Cortex of kidney (tissue), 1 donor: ENCODE measurements around the gene REXO1.

Experiments used
- DNase-seq: peaks from one replicate; lab custom pipeline; 2025; lab: John Stamatoyannopoulos, UW

Gene REXO1

DNA sequence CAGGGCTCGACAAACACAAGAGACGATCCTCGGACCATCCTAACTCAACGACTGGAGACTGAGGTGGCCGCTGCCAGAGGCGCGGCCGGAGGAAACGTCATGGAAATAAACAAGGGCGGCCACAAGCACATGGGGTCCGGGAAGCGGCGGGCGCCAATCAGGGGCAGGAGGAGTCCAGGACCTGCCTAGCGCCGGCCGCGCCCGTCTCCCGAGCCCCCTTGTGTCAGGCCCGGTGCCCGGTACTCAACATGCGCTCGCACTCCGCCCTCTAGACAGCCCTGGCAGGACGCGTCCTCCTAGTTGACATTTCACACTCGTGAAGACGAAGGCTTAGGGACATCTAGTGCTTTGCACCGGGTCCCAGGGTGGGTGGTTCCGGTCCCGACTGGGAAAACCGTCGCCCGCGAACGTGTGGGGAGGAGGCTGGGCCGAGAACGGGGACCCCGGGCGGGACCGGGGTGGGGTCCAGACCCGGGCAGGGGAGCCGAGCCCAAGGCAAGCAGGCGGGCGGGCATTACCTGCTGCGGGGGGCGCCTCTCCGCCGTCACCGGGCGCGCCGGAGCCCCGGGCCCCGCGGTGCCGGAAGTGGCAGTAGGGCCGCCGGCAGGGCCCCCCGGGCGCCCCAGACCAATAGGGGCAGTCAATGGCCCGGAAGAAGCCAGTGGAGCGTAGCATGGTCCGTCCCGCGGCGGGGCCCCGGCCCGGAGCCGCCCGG is 442 bp downstream of the REXO1 start:
- DNase-seq = no peak

DNA sequence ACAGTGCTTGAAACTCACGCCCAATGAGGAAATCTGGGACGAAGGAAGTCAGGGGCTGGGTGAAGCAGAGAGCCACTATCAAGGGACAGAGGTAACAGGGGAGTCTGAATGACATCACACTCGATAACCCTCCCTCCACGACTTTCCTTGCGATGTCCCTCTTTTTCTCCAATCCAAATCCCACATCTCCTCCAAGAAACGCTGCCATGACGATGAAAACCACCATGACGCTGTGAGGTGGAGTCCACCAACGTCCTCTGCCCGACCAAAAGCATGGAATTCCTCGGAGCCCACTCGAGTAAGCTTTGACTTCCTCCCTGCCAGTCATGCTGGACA is 967 bp downstream of the REXO1 start:
- no peak for DNase-seq

GRCh38 chr19:1846517-1847204 is 1.6 kb downstream of the REXO1 start:
- no peak for DNase-seq

DNA sequence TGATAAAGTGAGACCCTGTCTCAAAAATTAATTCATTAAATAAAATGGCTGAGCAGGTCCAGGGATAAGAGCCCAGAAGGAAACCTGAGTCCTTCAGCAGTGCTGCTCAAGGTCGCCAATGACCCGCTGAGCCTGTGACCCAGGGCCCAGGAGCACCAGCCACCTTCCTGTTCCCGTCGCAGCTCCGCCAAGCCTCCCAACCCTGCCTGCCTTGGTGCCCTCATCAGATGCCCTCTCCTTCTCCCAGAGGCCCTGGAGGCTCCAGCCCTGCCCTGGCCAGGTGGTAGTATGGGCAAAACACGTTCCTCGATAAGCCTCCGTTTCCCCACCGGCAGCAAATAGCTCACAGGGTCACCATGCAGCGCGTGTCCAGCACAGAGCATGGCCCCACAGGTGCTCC is 2.6 kb downstream of the REXO1 start:
- no peak for DNase-seq

GRCh38 chr19:1845125-1845515 is 3.2 kb downstream of the REXO1 start:
- DNase-seq = no peak

DNA sequence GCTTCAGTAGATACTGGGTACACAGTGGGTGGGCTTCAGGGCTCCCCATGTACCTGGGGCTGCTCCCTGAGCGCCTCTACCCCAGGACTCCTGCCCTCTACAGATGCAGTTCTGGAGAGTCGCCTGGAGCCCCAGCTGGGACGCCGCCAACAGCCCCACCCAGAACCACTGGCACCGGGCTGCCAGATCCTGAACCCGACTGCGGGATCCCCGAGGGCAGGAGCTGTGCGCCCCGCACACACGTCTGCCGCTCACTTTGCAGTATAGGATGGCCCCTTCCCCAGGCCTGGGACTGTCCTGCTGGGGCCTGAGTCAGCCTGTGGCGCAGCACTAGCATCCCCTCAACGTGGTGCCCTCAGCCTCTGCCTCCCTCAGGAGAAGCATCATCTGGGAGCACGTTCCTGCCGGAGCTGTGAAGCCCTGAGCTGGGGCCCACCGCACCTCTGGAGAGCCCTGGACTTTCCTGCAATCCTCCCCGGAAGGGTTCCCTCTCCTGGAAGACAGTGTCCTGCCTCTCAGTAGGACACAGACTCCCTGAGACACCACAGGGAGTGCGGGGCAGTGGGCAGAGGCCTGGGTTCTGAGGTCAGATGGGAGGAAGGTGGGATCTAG is 3.7 kb downstream of the REXO1 start:
- no peak for DNase-seq

DNA sequence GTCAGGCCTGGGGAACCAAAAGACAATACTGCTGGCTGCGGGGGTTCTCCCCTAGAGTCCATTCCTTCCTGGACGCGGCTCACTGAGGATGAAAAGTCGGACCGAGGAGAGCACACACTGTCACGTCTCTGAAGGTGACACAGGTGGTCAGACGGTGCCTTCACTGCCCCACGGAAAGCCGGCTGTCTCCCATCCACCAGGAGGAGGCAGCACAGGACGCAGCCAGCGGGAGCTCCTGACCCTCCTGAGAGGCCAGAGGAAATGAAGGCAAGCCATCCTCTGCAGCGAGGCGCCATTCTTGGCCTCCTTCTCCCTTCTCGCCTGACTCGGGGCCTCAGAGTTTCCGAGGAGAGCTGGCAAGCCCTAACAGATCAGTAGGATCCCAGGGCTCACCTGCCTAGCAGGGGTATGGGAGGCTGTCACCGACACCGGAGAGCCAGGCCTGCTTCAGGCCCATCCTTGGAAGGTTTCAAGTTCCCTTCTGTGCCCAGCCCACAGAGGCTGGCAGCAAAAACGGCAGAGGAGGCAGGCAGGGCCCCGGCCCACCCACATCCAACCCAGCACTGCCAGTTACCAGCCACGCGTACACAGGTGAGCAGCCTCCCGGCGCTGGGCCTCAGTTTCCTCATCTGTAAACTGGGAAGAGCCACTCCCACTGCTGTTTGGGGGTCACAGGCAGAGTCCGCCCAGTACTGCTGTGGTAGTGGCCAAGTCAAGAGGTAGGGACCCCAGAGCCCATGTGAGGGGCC is 4.5 kb downstream of the REXO1 start:
- DNase-seq = no peak

DNA sequence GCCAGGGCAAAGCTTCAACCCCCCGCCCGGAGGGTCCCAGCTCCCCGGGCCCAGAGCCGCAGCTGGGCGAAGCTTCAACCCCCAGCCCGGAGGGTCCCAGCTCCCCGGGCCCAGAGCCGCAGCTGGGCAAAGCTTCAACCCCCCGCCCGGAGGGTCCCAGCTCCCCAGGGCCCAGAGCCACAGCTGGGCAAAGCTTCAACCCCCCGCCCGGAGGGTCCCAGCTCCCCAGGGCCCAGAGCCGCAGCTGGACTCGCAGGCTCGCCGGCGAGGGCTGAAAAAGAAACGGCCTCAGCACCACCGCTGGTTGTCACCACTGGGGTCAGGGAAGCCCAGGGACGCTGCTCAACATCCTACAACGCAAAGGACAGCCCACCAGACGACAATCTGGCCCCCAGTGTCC is 5.2 kb downstream of the REXO1 start:
- no peak for DNase-seq

GRCh38 chr19:1841209-1841924 is 6.9 kb downstream of the REXO1 start:
- DNase-seq = no peak

DNA sequence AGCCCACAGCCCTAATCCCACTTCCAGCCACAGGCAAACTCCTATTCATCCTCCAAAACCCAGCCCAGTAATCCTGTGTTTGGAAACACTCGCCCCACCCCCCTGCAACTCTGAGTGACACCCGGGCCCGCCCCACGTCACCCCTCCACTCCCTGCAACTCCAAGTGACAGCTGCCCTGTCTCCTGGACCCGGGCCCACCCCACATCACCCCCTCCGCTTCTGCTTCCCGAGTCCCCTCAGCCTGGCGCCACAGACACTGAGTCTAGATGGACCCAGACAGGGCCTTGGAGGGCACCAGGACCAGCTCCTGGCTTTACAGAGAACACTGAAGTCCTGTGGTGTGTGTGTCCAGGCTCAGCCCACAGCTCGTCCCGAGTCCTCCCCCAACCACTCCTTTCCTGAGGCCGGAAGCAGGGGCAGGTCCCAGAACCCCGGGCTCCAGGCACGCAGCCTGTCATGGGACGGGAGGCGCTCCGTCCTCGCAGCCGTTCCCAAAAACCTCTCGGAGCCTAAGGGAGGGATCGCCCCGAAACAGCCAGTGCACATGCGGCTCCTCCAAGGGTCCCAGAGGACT is 7.7 kb downstream of the REXO1 start:
- no peak for DNase-seq

- DNase-seq = no peak
Observed at GRCh38 chr19:1839658-1840540, 8.4 kb downstream of the REXO1 start.

GRCh38 chr19:1837625-1838105 is 10.6 kb downstream of the REXO1 start:
- DNase-seq = no peak

DNA sequence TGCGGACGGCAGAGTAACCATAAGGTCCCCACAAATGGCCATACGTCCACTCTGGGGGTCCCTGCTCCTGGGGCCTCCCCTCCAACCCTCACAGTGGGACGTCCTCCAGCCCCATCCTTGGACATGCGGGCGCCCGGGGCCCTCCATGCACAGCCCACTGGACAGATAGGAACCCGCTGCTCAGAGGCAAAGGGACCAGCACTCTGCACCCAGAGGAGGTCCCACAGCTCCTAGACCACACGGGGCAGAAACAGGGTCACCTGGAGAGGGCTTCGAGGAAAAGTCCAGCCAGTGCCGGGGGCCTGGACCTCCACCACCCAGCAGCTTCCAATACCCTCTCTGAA is 11.1 kb downstream of the REXO1 start:
- DNase-seq = no peak

GRCh38 chr19:1836458-1837221 is 11.6 kb downstream of the REXO1 start:
- DNase-seq = no peak

DNA sequence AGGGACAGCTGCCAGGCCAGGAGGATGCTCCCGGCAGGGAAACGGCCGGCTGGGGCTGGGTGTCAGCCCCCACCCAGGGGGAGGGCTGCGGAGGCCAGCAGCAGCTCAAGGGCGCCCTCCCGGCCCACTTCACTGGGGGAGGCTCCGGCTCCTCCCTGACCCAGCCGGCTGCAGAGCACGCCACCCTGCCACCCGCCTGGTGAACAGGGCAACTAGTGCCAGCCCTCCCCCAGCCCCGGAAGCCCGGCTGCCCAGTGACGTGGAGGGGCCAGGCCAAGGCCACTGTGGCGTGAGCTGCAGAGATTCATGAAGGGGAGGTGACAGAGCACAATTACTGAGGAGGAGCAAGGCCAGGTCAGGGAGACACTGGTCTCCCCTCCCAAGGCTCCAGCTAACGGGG is 14.7 kb downstream of the REXO1 start:
- DNase-seq = no peak

DNA sequence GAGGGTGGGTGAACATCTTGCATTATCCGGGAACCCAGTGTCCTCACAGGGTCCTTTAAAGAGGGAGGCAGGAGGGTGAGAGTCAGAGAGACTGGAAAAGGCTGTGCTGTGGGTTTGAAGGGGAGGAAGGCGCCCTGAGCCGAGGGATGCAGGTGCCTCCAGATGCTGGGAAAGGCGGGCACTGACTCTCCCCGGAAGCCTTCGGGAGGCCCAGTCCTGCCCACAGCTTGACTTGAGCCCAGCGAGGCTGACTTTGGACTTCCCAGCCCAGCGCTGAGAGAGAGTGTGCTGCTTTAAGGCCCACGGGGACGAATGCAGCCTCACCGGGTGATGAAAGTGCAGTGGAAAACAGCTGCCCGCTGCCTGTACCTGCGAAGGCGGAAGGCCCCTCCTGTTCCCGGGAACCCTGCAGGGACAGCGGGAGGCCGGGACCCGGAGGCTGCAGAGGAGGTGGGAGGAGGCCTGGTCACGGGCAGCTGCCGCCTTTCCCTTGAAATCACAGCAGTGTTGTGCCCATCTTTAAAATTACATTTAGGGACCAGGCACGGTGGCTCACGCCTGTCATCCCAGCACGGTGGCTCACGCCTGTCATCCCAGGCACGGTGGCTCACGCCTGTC is 16.1 kb downstream of the REXO1 start:
- DNase-seq = no peak

DNA sequence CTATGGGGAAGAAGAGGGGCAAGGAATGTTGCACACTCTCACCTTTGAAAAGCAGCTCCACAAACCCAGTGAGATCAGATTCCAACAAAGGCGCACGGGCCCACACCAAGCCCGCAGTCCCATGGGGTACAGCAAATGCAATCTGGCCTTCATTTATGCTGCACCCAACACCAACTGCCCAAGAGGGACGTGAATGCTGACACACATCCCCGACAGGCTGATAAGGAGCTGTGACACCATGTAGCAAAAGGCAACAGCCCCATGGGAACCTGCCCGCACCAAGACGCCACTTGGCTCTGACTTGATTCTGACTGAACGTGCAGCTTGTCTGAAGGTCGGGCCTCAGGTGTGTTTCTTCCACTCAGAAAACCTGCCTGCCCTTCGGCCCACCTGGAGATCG is 17.3 kb downstream of the REXO1 start:
- DNase-seq = no peak

DNA sequence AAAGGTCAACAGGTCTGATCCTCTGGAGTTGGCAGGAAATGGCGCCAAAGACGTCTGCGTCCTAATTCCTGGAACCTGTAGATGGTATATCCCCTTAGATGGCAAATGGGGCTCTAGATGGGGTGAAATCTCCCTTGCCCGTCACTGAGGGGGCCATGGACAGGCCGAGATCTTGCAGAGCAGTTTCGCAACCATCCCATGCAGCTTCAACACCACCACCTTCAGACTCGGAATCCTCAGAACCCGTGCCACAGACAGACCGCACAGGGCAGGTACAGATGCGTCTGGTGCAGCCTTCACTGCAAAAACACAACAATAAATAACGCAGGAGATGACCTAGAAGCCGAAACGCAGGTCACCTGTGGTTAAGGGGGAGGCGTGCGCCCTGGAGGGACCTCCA is 17.7 kb downstream of the REXO1 start:
- no peak for DNase-seq

DNA sequence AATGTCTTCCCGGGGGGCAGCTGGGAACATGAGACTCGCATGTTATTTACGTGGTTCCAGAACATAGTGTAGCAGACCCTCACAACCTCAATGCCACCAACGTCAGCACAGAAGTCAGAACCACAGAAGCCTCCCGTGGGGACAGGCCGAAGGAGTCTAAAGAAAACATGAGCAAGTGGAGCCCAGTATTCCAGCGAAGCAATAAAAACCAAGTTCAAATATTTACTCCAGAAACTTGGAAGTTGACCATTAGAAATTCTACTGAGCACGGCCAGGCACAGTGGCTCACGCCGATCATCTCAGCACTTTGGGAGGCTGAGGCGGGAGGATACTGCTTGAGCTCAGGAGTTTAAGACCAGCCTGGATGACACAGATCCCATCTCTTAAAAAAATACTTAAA is 18.3 kb downstream of the REXO1 start:
- no peak for DNase-seq
